GM12873 (cell line): ENCODE results near the gene PAX9.

Source experiments
- CTCF ChIP-seq: IDR thresholded peaks from 2 replicates; pipeline ENCODE4 v1.5.1; 2012; ENCODE audit warnings: low read depth, mild to moderate bottlenecking, moderate library complexity, low read length, control low read depth; ENCODE audit not compliant: insufficient read depth; ENCODE audit errors: missing control alignments

Gene PAX9

GRCh38 chr14:36649872-36650650 lies 11.6 kb upstream of the PAX9 start:
- TF ChIP-seq CTCF, result no peak

GRCh38 chr14:36652542-36653201 lies 9.0 kb upstream of the PAX9 start:
- no peak for TF ChIP-seq CTCF

GRCh38 chr14:36653413-36653812 lies 8.2 kb upstream of the PAX9 start:
- TF ChIP-seq CTCF, result no peak

- TF ChIP-seq CTCF, result no peak
These were observed 7.5 kb upstream of the PAX9 start for GRCh38 chr14:36653962-36654793.

- TF ChIP-seq CTCF, result no peak
These were observed 6.8 kb upstream of the PAX9 start for GRCh38 chr14:36654794-36655381.

GRCh38 chr14:36655571-36655962 lies 6.1 kb upstream of the PAX9 start:
- no peak for TF ChIP-seq CTCF
